Gastrocnemius medialis (tissue), 4 donors: ENCODE results near the gene FGF22. TPM values are rescaled to one million over a fixed set of nuclear protein-coding genes. Genes with fewer than 3 reads are reported as not detected.
"Not testable (repeated sequence)": the region's sequence is repeated elsewhere in the genome, so short reads cannot be mapped to it uniquely, and the experiment has no call there.

ENCODE experiments used
- ATAC-seq, 2 donors: fragments of 150-250 bp; one replicate each; pipeline ENCODE4 v1.9.1; 2016
- DNase-seq, 2 donors: peaks; one replicate each; pipeline ENCODE4 v3.0.0-alpha.2; 2019
- H3K27ac ChIP-seq, 4 donors: fragments of 200-600 bp; sonication (generic); 1 replicate in 1 of 4; 2 replicates in 3 of 4; pipeline ENCODE4 v1.5.1; 2016 to 2018; ENCODE audit warnings: mild to moderate bottlenecking in 2 of 4, moderate library complexity in 1 of 4
- H3K27me3 ChIP-seq, 3 donors: fragments of 200-600 bp; sonication (generic) in 2 of 3; 1 replicate in 1 of 3; 2 replicates in 2 of 3; pipeline versions ENCODE4 v1.5.1 to v1.6.0; 2016 to 2019; ENCODE audit warnings: mild to moderate bottlenecking in 1 of 3, moderate library complexity in 1 of 3
- H3K36me3 ChIP-seq, 2 donors: fragments of 200-600 bp; sonication (generic) in 1 of 2; one replicate each; pipeline ENCODE4 v1.5.1; 2017 to 2018
- H3K4me1 ChIP-seq, 2 donors: fragments of 200-600 bp; sonication (generic) in 1 of 2; one replicate each; pipeline ENCODE4 v1.5.1; 2016 to 2017; ENCODE audit warnings: mild to moderate bottlenecking in 2 of 2
- H3K4me3 ChIP-seq, 4 donors: fragments of 200-600 bp; sonication (generic) in 3 of 4; 1 replicate in 1 of 4; 2 replicates in 3 of 4; pipeline ENCODE4 v1.5.1; 2016 to 2019; ENCODE audit warnings: mild to moderate bottlenecking in 2 of 4
- H3K9me3 ChIP-seq, 3 donors: fragments of 200-600 bp; sonication (generic) in 2 of 3; 1 replicate in 1 of 3; 2 replicates in 2 of 3; pipeline ENCODE4 v1.5.1; 2016 to 2019
- POLR2A ChIP-seq, 2 donors: fragments of 450-650 bp; IDR thresholded peaks; one replicate each; pipeline ENCODE4 v1.6.1; 2017; ENCODE audit warnings: antibody characterized with exemption in 2 of 2, mild to moderate bottlenecking in 2 of 2, moderate library complexity in 2 of 2
- in situ Hi-C, 4 donors: fragments of 200-750 bp; cut with MboI; loops; one replicate each; pipeline versions ENCODE4 v1.15.0 to v1.8.0; 2017; ENCODE audit warnings: low sequenced_read_pairs in 4 of 4
- intact Hi-C: fragments of 100-400 bp; cut with DNase I; formaldehyde crosslinking; loops from one replicate; pipeline ENCODE4 v1.15.1; 2023; ENCODE audit warnings: low total_unique reads
- total RNA-seq, 4 donors: library from RNA; depleted of rRNA; stranded (reverse); fragments of >200 nt; gene quantifications; one replicate each; pipeline versions ENCODE4 v1.1.0 to v1.2.3, GENCODE V29; 2016
- TF ChIP-seq, protein P1 (sequence below), 5 experiments: fragments of 450-650 bp in 3 of 5; fragments of 200-600 bp in 2 of 5; sonication (generic) in 2 of 5; IDR thresholded peaks in 4 of 5; conservative IDR thresholded peaks in 1 of 5; 1 replicate in 4 of 5; 2 replicates in 1 of 5; pipeline ENCODE4 v1.5.1; 2016 to 2019; ENCODE audit warnings: antibody characterized with exemption in 5 of 5, mild to moderate bottlenecking in 3 of 5, moderate library complexity in 3 of 5

Gene FGF22
- total RNA-seq, 4 donors from 2014 or later = not detected

DNA sequence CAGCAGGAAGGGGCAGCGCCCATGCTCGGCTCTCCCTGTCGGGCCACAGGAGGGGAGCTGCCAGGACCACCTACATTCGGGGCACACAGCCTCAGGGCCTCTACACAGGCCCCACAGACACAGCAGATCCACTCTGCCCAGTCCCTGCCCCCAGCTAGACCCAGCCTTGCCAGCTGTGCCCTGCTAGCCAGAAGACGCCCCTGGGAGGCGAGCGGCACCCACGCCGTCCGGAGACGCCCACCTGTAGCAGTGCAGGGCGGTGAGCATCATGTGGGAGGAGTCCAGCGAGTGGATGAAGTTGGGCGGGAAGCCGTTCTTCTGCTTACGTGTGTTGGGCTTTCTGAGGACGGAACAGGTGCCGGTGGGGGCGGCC lies 21.4 kb upstream of the FGF22 start:
- Histone ChIP-seq H3K27me3 (peaks cover 0 to 2% (median 0%) of the 10 kb centered on the region in 3 donors), H3K4me1 (no peaks in the 10 kb centered on the region), H3K36me3 (peaks cover 0 to 50% of the 10 kb centered on the region in 2 donors), H3K27ac (no peak overlapping the region), H3K9me3 (no peaks in the 10 kb centered on the region), H3K4me3 (no peak overlapping the region)
- DNase-seq (no peak), ATAC-seq (no peak)
- TF ChIP-seq POLR2A (IDR thresholded peaks at IDR 0.05) = no peak
- TF ChIP-seq, protein P1, sequence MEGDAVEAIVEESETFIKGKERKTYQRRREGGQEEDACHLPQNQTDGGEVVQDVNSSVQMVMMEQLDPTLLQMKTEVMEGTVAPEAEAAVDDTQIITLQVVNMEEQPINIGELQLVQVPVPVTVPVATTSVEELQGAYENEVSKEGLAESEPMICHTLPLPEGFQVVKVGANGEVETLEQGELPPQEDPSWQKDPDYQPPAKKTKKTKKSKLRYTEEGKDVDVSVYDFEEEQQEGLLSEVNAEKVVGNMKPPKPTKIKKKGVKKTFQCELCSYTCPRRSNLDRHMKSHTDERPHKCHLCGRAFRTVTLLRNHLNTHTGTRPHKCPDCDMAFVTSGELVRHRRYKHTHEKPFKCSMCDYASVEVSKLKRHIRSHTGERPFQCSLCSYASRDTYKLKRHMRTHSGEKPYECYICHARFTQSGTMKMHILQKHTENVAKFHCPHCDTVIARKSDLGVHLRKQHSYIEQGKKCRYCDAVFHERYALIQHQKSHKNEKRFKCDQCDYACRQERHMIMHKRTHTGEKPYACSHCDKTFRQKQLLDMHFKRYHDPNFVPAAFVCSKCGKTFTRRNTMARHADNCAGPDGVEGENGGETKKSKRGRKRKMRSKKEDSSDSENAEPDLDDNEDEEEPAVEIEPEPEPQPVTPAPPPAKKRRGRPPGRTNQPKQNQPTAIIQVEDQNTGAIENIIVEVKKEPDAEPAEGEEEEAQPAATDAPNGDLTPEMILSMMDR (IDR thresholded peaks at IDR 0.05 in 4 of 5, conservative IDR thresholded peaks at IDR 0.05 in 1 of 5) = no peak
- intact Hi-C loops = no loop called here
- in situ Hi-C loops = no loop called here

DNA sequence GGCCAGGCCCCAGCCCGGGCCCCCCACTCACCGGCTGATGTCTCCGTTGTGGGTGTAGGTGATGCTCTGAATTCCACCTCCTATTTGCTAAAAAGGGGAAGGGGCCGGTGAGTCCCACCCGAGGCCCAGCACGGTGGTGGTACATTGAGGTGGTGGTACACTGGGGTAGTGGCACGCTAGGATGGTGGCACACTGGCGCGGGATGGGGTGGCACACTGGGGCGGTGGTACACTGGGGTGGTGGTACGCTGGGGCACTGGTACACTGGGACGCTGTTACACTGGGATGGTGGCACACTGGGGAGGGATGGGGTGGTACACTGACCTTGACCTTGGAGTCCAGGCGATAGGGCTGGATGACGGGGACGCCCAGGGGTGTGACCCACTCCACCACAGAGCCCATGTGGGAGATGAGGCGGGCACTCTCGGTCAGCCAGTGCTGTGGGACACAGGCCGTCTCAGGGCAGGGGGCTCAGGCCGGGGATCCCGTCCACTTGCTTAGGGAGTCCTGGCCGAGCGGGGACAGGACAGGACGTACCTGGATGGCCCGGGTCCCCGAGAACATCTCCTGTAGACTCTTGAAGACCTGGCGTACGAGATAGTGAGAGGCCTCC lies 20.9 kb upstream of the FGF22 start:
- H3K36me3 ChIP-seq = peaks cover 0 to 54% of the 10 kb centered on the region in 2 donors

DNA sequence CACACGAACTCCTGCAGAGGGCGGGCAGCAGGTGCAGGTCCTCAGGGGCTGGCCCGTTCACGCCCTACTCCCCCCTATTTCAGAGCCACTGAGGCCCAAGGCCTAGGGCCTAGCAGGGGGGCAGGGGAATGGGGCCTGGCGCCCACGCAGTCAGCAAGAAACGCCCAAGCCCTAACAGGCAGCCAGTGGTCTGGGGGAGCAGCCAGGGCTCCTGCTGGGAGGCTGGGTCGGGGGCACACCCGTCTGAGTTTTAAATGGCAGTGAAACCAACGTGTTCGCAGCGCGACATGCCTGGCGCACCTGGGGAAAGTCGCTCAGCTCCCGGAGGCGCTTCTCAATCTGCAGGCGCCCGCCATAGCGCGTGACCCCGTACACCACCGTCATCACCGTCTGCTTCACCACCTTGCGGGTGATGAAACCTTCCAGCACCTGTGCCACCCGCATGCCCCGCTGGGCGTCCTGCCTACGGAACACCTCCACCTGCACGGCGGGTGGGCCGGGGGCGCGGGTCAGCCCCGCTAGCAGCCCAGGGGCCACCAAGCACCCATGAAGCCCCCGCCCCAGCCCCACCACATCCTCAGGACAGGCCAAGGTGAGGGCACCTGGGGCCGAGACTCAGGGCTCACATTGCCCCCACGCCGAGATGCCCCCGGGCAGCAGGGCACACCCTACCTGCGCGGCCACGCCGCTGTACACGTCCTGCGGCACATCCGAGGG lies 20.2 kb upstream of the FGF22 start:
- TF ChIP-seq, protein P1 (IDR thresholded peaks at IDR 0.05 in 4 of 5, conservative IDR thresholded peaks at IDR 0.05 in 1 of 5) = no peak
- TF ChIP-seq POLR2A (IDR thresholded peaks at IDR 0.05) = no peak
- Histone ChIP-seq H3K4me1 (no peaks in the 10 kb centered on the region), H3K27ac (no peak overlapping the region), H3K27me3 (peaks cover 0 to 2% (median 0%) of the 10 kb centered on the region in 3 donors), H3K9me3 (no peaks in the 10 kb centered on the region), H3K36me3 (peaks cover 0 to 61% of the 10 kb centered on the region in 2 donors), H3K4me3 (no peak overlapping the region)
- no peak for DNase-seq
- in situ Hi-C loops = no loop called here
- no peak for ATAC-seq
- intact Hi-C loops = no loop called here

More for the DNA sequence above, 20.9 kb upstream of the FGF22 start:
- Histone ChIP-seq H3K27ac (no peak overlapping the region), H3K27me3 (peaks cover 0 to 2% (median 0%) of the 10 kb centered on the region in 3 donors), H3K9me3 (no peaks in the 10 kb centered on the region), H3K4me3 (no peak overlapping the region), H3K4me1 (no peaks in the 10 kb centered on the region)
- intact Hi-C loops = no loop called here
- ATAC-seq (no peak), DNase-seq (no peak)
- no peak for TF ChIP-seq POLR2A (IDR thresholded peaks at IDR 0.05)
- TF ChIP-seq, protein P1 (IDR thresholded peaks at IDR 0.05 in 4 of 5, conservative IDR thresholded peaks at IDR 0.05 in 1 of 5) = no peak
- in situ Hi-C loops = no loop called here

DNA sequence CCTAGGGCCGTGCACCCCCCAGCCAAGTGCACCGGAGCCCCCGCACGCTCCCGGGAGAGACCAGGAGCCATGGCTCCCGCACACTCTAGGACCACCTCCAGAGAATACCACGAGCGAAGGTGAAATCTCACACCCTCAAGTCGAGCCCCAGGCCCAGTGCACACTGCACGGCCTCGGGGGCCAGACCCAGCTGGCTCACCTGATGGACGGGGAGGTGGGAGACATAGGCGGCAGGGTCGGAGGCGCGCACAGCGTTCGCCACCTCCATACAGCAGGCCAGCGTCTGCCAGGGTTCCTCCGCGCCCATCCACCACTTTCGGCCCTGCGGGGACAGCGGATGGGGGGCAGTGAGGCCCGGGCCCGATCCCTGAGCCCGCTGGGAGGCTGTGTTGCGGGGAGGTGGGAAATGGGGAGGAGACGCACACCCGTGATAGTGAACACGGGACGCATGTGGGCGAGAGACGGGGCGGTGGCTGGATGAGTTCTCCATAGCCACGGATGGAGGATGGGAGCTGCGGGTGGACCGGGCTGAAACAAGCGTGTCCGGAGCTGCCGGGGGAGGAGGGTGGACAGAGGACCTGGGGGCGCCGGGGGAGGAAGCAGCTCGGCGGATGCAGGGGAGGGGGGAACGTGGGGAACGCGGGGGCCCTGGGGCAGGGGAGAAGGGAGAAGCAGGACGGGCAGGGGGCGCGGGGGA lies 19.4 kb upstream of the FGF22 start:
- H3K36me3 ChIP-seq = peaks cover 0 to 66% of the 10 kb centered on the region in 2 donors
- no peak overlapping the region for H3K4me3 ChIP-seq
- intact Hi-C loops = no loop called here
- H3K27me3 ChIP-seq = peaks cover 0 to 2% (median 0%) of the 10 kb centered on the region in 3 donors
- ATAC-seq = no peak
- no peak for DNase-seq
- TF ChIP-seq, protein P1 (IDR thresholded peaks at IDR 0.05 in 4 of 5, conservative IDR thresholded peaks at IDR 0.05 in 1 of 5) = no peak
- TF ChIP-seq POLR2A (IDR thresholded peaks at IDR 0.05) = no peak
- no peaks in the 10 kb centered on the region for H3K4me1 ChIP-seq
- in situ Hi-C loops = no loop called here
- no peak overlapping the region for H3K27ac ChIP-seq
- H3K9me3 ChIP-seq = no peaks in the 10 kb centered on the region

DNA sequence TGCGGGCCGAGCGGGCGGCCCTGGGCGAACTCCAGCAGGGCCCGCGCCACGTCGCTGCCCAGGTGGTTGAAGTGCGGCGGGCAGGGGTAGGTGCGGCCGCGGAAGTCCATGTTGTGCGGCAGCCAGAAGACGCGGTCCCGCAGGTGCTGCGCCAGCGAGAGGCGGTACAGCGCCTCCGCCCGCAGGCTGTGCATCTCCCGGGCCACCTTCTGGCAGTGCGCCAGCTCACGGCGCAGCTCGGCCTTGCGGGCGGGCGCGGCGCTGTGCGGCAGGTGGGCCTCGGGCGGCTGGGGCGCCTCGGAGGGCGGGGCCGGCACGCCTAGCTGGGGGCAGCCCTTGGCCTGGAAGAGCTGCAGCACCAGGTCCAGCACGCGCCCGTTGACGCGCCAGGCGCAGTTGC lies 18.5 kb upstream of the FGF22 start:
- H3K27me3 ChIP-seq, H3K9me3 ChIP-seq, H3K4me3 ChIP-seq, in situ Hi-C loops, DNase-seq, H3K4me1 ChIP-seq, H3K27ac ChIP-seq, ATAC-seq, intact Hi-C loops: not testable (repeated sequence)
- H3K36me3 ChIP-seq = peaks cover 0 to 73% of the 10 kb centered on the region in 2 donors
